Upper lobe of left lung (tissue), 6 donors: ENCODE results near the gene ANKRD13D. TPM values are rescaled to one million over a fixed set of nuclear protein-coding genes. Genes with fewer than 3 reads are reported as not detected.
"Not testable (repeated sequence)": the region's sequence is repeated elsewhere in the genome, so short reads cannot be mapped to it uniquely, and the experiment has no call there.

Experiments
- ATAC-seq, 2 donors: fragments of 200-7000 bp; cut with Tn5 transposase; one replicate each; pipeline ENCODE4 v1.9.1; 2022; ENCODE audit warnings: mild to moderate bottlenecking in 2 of 2, moderate library complexity in 2 of 2; ENCODE audit not compliant: low FRiP score in 2 of 2
- DNase-seq, 2 donors: peaks; one replicate each; pipeline ENCODE4 v3.0.0-alpha.2; 2019 to 2020
- H3K27ac ChIP-seq, 4 donors: fragments of 200-600 bp; sonication (generic); one replicate each; pipeline ENCODE4 v1.5.1; 2016 to 2019
- H3K27me3 ChIP-seq, 4 donors: fragments of 200-600 bp; sonication (generic); one replicate each; pipeline ENCODE4 v1.5.1; 2017 to 2019
- H3K36me3 ChIP-seq, 4 donors: fragments of 200-600 bp; sonication (generic); one replicate each; pipeline ENCODE4 v1.5.1; 2016 to 2019
- H3K4me1 ChIP-seq, 4 donors: fragments of 200-600 bp; sonication (generic); one replicate each; pipeline ENCODE4 v1.5.1; 2018 to 2019
- H3K4me3 ChIP-seq, 4 donors: fragments of 200-600 bp; sonication (generic); one replicate each; pipeline ENCODE4 v1.5.1; 2017 to 2019; ENCODE audit warnings: mild to moderate bottlenecking in 2 of 4, moderate library complexity in 1 of 4
- H3K9me3 ChIP-seq, 4 donors: fragments of 200-600 bp; sonication (generic); one replicate each; pipeline ENCODE4 v1.5.1; 2018 to 2019
- EP300 ChIP-seq, 4 donors: sonication (generic); formaldehyde crosslinking; IDR thresholded peaks; one replicate each; pipeline ENCODE4 v1.5.1; 2017; ENCODE audit warnings: antibody characterized with exemption in 4 of 4, control low read depth in 2 of 4
- POLR2A ChIP-seq, 4 donors: fragments of 450-650 bp; IDR thresholded peaks; one replicate each; pipeline ENCODE4 v1.5.1; 2016 to 2017; ENCODE audit warnings: antibody characterized with exemption in 4 of 4, mild to moderate bottlenecking in 2 of 4
- POLR2AphosphoS5 ChIP-seq, 2 donors: sonication (generic); formaldehyde crosslinking; IDR thresholded peaks; one replicate each; pipeline ENCODE4 v1.5.1; 2017; ENCODE audit warnings: antibody characterized with exemption in 2 of 2
- WGBS, 2 donors: methylation state at CpG; one replicate each; pipeline ENCODE4 v1.1.5; 2017 to 2018; 5-methylcytosine and 5-hydroxymethylcytosine counted together
- total RNA-seq, 6 donors: library from RNA; depleted of rRNA in 4 of 6; stranded (reverse); fragments of >200 nt in 4 of 6; gene quantifications; one replicate each; pipeline versions ENCODE4 v1.1.0 to v1.2.1, GENCODE V29; 2016 to 2021
- TF ChIP-seq, protein P1 (sequence below), 6 experiments: fragments of 450-650 bp in 4 of 6; fragments of 200-600 bp in 2 of 6; sonication (generic) in 2 of 6; IDR thresholded peaks; one replicate each; pipeline ENCODE4 v1.5.1; 2016 to 2019; ENCODE audit warnings: antibody characterized with exemption in 6 of 6
- donor health status: DM: no; HTN: no; CAD: no; lungs with moderate emphysema.
- donor health status: DM: no; HTN: yes; CAD: no; lungs with severe emphysema.

ANKRD13D gene
- total RNA-seq, 6 donors from 2014 or later, result 47.4 to 221 (median 78.3) TPM

- peak overlapping the region; percentile 86 to 98 (median 90) for H3K27ac ChIP-seq
Observed at GRCh38 chr11:67316882-67317204, 27.7 kb downstream of the ANKRD13D start.

GRCh38 chr11:67317205-67317887, 28.2 kb downstream of the ANKRD13D start:
- no peaks in the 10 kb centered on the region for H3K9me3 ChIP-seq
- peak in 1 of 2 donors; percentile 56 for TF ChIP-seq POLR2AphosphoS5 (IDR thresholded peaks at IDR 0.05)
- TF ChIP-seq EP300 (IDR thresholded peaks at IDR 0.05), result no peak
- TF ChIP-seq, protein P1, sequence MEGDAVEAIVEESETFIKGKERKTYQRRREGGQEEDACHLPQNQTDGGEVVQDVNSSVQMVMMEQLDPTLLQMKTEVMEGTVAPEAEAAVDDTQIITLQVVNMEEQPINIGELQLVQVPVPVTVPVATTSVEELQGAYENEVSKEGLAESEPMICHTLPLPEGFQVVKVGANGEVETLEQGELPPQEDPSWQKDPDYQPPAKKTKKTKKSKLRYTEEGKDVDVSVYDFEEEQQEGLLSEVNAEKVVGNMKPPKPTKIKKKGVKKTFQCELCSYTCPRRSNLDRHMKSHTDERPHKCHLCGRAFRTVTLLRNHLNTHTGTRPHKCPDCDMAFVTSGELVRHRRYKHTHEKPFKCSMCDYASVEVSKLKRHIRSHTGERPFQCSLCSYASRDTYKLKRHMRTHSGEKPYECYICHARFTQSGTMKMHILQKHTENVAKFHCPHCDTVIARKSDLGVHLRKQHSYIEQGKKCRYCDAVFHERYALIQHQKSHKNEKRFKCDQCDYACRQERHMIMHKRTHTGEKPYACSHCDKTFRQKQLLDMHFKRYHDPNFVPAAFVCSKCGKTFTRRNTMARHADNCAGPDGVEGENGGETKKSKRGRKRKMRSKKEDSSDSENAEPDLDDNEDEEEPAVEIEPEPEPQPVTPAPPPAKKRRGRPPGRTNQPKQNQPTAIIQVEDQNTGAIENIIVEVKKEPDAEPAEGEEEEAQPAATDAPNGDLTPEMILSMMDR (IDR thresholded peaks at IDR 0.05), result peak; percentile 83 to 100 (median 98)
- peak in 3 of 4 donors; percentile 33 to 76 (median 54) for TF ChIP-seq POLR2A (IDR thresholded peaks at IDR 0.05)
- DNase-seq (peak; percentile 96 to 97), ATAC-seq (peak; percentile 95 to 96)
- no peaks in the 10 kb centered on the region for H3K27me3 ChIP-seq
- 0% methylated on average over 17 to 46 of the region's 55 CpGs for WGBS, 2 donors
- H3K27ac ChIP-seq, result peak overlapping the region; percentile 86 to 98 (median 90)
- peaks cover 19 to 24% (median 21%) of the 10 kb centered on the region in 4 donors for H3K4me1 ChIP-seq
- H3K4me3 ChIP-seq, result peak overlapping the region; percentile 76 to 98 (median 87)
- H3K36me3 ChIP-seq, result no peaks in the 10 kb centered on the region

More at GRCh38 chr11:67316882-67317204, 27.7 kb downstream of the ANKRD13D start:
- ATAC-seq (no peak), DNase-seq (no peak)
- Histone ChIP-seq H3K36me3 (peaks cover 0 to under 1% (median under 1%) of the 10 kb centered on the region in 4 donors), H3K4me3 (peak overlapping the region; percentile 76 to 98 (median 87)), H3K27me3 (no peaks in the 10 kb centered on the region), H3K4me1 (peaks cover 20 to 26% (median 23%) of the 10 kb centered on the region in 4 donors), H3K9me3 (no peaks in the 10 kb centered on the region)
- no peak for TF ChIP-seq POLR2A (IDR thresholded peaks at IDR 0.05)
- TF ChIP-seq EP300 (IDR thresholded peaks at IDR 0.05), result no peak
- TF ChIP-seq, protein P1 (IDR thresholded peaks at IDR 0.05), result no peak
- no peak for TF ChIP-seq POLR2AphosphoS5 (IDR thresholded peaks at IDR 0.05)
- 0 to 2% methylated on average over 10 of the region's 10 CpGs for WGBS, 2 donors

GRCh38 chr11:67317888-67318555, 28.9 kb downstream of the ANKRD13D start:
- H3K27ac ChIP-seq, result peak overlapping the region; percentile 86 to 98 (median 90)
- WGBS, 2 donors, result 0 to 1% methylated on average over 5 to 32 of the region's 53 CpGs
- peak in 1 of 2 donors; percentile 50 for ATAC-seq

DNA sequence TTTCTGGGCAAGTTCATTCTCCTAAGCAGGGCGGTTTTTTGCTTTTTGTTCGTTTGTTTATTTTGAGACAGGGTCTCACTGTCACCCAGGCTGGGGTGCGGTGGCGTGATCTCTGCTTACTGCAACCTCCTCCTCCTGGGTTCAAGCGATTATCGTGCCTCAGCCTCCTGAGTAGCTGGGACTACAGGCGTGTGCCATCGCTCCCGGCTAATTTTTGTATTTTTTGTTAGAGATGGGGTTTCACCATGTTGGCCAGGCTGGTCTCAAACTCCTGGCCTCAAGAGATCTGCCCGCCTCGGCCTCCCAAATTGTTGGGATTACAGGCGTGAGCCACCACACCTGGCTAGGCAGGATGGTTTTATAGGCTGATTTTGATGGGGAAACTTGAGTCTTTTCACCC, 29.8 kb downstream of the ANKRD13D start:
- H3K4me3 ChIP-seq, result peak overlapping the region in 2 of 4 donors; percentile 76 to 98
- WGBS, 2 donors, result 84 to 85% methylated on average over 11 to 12 of the region's 12 CpGs

More at GRCh38 chr11:67317888-67318555, 28.9 kb downstream of the ANKRD13D start:
- Histone ChIP-seq H3K27me3 (no peaks in the 10 kb centered on the region), H3K36me3 (no peaks in the 10 kb centered on the region), H3K4me3 (peak overlapping the region; percentile 76 to 98 (median 87)), H3K4me1 (peaks cover 15 to 18% (median 15%) of the 10 kb centered on the region in 4 donors), H3K9me3 (no peaks in the 10 kb centered on the region)
- peak; percentile 45 to 91 for DNase-seq
- TF ChIP-seq, protein P1 (IDR thresholded peaks at IDR 0.05), result no peak
- TF ChIP-seq EP300 (IDR thresholded peaks at IDR 0.05) (no peak), POLR2A (IDR thresholded peaks at IDR 0.05) (no peak), POLR2AphosphoS5 (IDR thresholded peaks at IDR 0.05) (no peak)

DNA sequence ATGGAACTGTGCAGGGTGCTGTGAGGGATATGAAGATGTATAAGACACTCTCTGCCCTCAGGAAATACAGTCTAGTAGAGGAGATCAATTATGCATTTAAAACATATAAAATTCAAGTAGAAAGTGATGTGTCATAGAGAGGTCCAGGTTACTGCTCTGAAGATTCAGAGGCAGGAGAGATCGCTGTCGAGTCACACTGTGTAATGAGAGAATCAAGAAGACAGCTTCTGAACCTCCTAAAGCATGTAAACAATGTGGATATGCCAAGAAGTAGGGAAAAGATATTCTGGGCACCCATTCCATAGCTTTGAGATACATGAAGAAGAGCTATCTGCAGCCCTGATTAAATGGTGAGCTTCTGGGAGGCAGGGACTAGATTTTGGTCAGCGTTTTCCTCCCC, 30.9 kb downstream of the ANKRD13D start:
- TF ChIP-seq, protein P1 (IDR thresholded peaks at IDR 0.05), result no peak
- WGBS, 2 donors, result 76 to 85% methylated on average over 3 of the region's 3 CpGs
- Histone ChIP-seq H3K4me3 (no peak overlapping the region), H3K27me3 (no peaks in the 10 kb centered on the region), H3K9me3 (no peaks in the 10 kb centered on the region), H3K36me3 (no peaks in the 10 kb centered on the region), H3K27ac (no peak overlapping the region), H3K4me1 (peaks cover 13 to 16% (median 14%) of the 10 kb centered on the region in 4 donors)
- no peak for ATAC-seq
- DNase-seq, result no peak

More for the DNA sequence above, 29.8 kb downstream of the ANKRD13D start:
- not testable (repeated sequence) for H3K36me3 ChIP-seq, ATAC-seq, H3K27ac ChIP-seq, H3K9me3 ChIP-seq, DNase-seq, H3K27me3 ChIP-seq
- peaks cover 13 to 16% (median 14%) of the 10 kb centered on the region in 4 donors for H3K4me1 ChIP-seq
